ENCODE data around the gene POU2F3.

The POU2F3 gene

GRCh38 chr11:120338107-120338933, 98.4 kb downstream of the POU2F3 start:
- TF ChIP-seq CTCF (IDR thresholded peaks at IDR 0.05), result no peak

- no peak for TF ChIP-seq CTCF (IDR thresholded peaks at IDR 0.05)
These were observed 99.5 kb downstream of the POU2F3 start for GRCh38 chr11:120339394-120339890.

GRCh38 chr11:120340529-120340928, 100.6 kb downstream of the POU2F3 start:
- TF ChIP-seq CTCF (IDR thresholded peaks at IDR 0.05), result no peak

GRCh38 chr11:120342226-120342625, 102.3 kb downstream of the POU2F3 start:
- no peak for TF ChIP-seq CTCF (IDR thresholded peaks at IDR 0.05)

- no peak for TF ChIP-seq CTCF (IDR thresholded peaks at IDR 0.05)
These were observed 102.7 kb downstream of the POU2F3 start for GRCh38 chr11:120342678-120343077.

- no peak for TF ChIP-seq CTCF (IDR thresholded peaks at IDR 0.05)
These were observed 103.5 kb downstream of the POU2F3 start for GRCh38 chr11:120343429-120343828.

- TF ChIP-seq CTCF (IDR thresholded peaks at IDR 0.05), result no peak
These were observed 104.5 kb downstream of the POU2F3 start for GRCh38 chr11:120344302-120345004.
